Measurements from ENCODE around the gene SLC22A5. TPM values are rescaled to one million over a fixed set of nuclear protein-coding genes. Genes with fewer than 3 reads are reported as not detected.
"Not testable (repeated sequence)": the region's sequence is repeated elsewhere in the genome, so short reads cannot be mapped to it uniquely, and the experiment has no call there.

Gene SLC22A5
- total RNA-seq, 1 donor from 2014 or later: 6.0 TPM

DNA sequence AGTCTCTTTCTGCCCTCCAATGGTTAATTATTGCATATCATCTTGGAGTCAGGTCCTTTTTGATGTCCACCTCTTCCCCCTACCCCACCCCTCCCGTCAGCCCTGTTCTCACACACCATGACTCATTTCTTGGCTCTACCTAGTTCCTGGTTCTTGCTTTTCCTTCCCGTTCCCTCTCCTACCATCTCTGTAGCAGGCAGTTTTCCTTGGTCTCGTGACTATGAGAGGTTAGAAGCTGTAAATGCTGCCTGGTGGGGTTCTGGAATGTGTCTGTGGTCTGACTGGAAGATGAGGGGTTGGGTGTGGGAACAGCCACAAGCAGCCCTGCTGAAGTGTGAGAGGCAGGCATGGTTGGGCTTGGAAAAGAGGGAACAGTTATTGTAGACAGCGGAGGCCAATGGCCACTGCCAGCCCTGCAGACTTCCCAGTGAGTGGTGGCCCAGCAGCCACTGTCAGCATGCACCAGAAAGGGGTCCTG, 18.2 kb downstream of the SLC22A5 start:
- DNase-seq (ENCODE audit: low spot score): peak; percentile 98

DNA sequence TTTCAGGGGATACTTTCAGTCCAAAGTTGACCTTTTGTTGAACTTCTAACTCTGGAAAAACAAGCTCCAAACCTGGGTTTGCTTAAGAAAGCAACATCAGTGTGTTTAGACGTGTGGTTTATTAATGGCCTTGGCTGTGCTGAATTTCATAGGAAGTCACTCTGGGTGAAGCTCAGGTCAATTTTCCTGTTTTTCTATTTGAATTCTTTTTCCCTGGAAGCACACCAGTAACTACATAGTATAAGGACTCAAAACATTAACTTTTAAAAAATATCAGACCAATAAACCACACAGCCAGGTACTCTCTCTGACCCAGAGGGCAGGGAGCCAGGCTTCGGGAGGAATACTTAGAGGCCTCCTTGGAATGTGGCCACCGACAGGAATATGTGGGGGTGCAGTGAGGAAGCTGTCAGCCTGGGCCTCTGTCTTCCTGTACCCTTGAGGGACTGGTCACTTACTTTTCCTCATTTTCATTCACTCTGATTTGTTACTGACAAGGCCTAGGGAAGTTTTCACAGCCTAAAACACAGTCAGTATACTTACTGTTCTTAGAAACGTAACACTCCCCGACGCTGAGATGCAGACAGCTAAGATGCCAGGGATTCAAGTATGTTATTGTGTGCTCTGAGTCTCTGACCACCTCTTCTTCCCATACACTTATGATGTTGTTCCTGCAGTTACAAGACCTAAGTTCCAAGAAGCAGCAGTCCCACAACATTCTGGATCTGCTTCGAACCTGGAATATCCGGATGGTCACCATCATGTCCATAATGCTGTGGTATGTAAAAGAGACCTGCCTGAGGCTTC, 18.9 kb downstream of the SLC22A5 start:
- peak; percentile 78 for DNase-seq (ENCODE audit: low spot score)

DNA sequence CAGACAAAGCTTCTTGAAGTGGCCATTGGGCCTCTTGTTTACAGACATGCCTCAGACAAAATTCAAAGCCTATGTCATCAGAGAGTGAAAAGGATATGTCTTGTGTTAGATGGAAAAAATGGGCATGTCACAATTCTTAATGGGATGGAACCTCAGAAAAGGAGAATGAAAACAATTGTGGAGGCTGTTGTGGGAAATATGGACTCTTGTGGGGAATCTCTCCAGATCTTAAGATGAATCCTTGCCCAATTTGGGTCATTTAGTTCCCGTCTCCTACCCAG, 19.5 kb downstream of the SLC22A5 start:
- DNase-seq (ENCODE audit: low spot score): no peak

DNA sequence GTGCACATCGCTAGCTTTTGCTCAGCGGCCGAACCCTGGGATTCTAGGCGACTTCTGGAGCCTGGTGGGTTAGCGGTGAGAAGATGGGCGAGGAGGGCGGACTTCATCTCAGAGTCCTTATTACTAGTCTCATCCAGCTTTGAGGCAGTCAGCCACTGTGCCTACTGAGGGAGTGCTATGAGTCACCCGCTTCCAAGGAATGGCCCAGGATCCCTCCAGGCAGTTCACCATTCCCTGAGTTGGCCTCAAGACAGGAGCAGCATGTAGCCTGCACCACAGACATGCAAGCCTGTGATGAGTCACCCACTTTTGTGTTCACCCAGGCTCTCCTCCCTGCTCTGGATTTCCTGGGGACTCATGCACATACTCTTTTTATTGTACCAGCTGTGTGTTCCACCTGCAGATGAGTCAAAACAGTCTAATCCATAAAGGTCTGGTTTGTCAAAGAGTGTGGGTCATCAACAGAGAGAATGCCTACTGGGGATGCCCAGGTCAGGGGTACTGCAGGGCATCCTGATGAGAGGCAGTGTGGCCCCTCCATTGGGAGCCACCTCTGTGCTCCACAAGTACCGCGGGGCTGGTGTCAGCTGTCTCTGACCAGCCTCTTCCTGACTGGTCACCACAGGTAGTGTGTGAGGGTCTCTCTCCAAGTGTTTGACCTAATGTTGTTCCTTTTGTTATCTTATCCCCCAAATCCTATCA, 20.2 kb downstream of the SLC22A5 start:
- peak; percentile 83 for DNase-seq (ENCODE audit: low spot score)

DNA sequence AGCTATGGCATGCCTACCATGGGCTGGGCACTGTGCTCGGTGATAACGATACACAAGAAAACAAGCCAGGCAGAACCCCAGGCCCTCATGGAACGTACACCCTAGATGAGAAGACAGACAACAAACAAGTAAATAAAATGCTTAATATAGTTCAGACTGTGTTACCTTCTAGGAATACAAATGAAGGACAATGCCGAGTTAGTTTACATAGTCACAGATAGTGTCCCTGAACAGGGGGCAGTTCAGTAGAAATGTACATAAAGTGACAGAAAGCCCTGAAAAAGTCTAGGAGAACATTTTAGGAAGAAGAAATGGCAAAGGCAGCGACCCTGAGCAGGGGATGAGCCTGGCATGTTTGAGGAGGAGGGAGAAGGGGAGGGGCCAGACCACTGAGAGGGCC, 21.7 kb downstream of the SLC22A5 start:
- no peak for DNase-seq (ENCODE audit: low spot score)

DNA sequence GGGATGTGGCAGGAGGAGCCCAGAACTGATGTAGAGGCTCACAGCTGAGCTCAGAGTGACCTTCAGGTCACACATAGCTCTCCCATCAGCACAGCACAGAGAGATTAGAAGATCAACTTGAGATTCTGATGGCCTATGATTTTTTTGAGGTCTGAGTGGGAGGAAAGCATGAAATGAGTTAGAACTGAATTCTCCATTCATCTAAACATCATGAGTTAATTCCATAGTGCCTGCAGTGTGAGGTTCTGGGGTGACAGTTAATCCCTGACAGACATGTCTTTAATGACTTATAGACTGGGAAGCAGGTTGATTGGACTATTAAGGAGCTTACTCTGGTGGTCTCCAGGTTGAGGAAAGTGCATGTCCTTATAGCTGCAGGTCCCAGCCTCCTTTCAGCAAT, 22.4 kb downstream of the SLC22A5 start:
- no peak for DNase-seq (ENCODE audit: low spot score)

DNA sequence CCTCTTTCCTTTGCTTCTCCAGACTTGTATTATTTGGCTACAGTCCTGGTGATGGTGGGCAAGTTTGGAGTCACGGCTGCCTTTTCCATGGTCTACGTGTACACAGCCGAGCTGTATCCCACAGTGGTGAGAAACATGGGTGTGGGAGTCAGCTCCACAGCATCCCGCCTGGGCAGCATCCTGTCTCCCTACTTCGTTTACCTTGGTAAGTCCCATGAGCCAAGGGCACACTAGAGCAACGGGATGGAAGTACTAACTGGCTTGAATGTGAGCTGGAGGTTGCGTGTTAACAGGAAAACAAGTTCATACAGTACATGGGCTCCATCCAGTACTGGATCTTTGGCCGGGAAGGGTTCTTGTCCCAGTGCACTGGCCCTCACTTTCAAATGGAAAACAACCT, 22.9 kb downstream of the SLC22A5 start:
- no peak for DNase-seq (ENCODE audit: low spot score)

DNA sequence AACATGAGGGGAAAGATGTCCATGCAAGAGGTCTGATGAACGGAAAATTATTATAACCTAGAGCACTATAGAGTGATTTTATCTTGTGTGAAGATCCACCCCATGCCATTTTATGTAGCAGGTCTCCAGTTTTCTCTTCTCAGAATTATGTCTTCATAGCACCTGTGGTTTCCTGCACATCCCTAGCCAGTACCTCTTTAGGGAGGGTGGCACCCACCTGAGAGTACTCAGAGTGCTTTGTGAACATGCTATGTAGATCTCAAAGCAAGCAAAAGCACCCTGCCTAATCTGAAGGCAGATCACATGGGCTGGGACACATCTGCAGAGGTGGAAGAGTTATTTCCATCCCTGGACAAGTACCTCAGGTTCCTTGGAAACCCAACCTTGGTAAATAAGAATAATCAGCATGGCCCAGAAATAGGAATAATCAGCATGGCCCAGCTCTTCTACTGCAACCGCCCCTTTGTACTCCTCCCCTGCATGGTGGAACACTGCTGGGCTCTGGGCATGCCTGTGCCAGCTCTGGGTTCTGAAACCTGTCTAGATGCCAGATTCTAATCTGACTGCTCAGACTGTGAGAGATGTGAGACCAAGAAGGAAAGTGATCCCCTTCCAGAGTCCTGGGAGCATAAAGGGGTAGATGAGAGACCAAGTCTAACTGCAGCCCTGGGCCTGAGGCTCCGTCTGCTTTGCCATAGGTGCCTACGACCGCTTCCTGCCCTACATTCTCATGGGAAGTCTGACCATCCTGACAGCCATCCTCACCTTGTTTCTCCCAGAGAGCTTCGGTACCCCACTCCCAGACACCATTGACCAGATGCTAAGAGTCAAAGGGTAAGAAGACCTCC, 23.7 kb downstream of the SLC22A5 start:
- no peak for DNase-seq (ENCODE audit: low spot score)

DNA sequence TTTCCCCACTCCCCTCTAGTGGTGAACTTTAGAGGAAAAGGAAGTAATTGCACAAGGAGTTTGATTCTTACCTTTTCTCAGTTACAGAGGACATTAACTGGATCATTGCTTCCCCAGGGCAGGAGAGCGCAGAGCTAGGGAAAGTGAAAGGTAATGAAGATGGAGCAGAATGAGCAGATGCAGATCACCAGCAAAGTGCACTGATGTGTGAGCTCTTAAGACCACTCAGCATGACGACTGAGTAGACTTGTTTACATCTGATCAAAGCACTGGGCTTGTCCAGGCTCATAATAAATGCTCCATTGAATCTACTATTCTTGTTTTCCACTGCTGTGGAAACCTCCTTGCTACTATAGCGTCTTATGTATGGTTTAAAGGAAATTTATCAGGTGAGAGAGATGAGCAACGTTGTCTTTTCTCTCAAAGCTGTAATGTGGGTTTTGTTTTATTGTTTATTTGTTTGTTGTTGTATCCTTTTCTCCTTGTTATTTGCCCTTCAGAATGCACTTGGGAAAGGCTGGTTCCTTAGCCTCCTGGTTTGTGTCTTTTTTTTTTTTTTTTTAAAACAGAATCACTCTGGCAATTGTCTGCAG, 25.3 kb downstream of the SLC22A5 start:
- no peak for DNase-seq (ENCODE audit: low spot score)

DNA sequence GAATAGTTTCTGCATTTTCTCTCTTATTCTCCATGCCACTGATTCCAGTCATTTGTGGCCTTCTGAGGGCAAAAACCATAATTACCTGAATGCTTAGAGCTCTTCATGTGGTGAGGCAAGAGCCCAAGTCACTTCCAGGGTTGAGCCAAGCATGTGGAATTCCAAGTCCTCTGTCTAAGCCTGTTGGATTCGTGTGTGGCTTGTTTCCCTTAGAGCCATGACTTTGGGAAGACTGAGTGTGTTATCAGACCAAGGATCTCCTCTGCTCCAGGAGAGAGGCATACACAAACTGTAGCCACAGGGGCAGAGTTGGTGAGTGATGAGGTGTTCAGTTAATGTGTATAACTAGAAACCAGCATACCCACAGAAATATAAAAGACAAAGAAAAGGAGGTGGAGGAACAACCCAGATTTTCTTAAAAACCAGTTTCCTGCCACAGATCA, 27.1 kb downstream of the SLC22A5 start:
- DNase-seq (ENCODE audit: low spot score): no peak

DNA sequence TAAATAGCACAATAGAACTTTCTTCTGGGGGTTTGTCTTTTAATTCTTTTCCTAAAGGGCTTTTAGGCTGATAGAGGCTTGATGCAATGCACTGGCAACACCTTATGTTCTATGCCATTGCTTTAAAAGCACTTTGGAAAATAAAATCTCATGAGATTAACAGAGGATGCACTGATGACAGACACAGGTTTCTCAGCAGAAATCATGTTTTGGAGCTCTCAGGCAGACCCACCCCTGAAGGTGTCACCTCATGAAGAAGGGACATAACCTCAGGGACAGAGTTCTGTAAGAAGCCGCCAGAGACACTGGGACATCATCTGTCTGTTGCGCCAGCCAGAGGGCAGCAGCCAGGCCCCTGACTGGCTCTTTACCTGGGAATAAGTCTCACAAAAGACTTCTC, 27.7 kb downstream of the SLC22A5 start:
- DNase-seq (ENCODE audit: low spot score): no peak

DNA sequence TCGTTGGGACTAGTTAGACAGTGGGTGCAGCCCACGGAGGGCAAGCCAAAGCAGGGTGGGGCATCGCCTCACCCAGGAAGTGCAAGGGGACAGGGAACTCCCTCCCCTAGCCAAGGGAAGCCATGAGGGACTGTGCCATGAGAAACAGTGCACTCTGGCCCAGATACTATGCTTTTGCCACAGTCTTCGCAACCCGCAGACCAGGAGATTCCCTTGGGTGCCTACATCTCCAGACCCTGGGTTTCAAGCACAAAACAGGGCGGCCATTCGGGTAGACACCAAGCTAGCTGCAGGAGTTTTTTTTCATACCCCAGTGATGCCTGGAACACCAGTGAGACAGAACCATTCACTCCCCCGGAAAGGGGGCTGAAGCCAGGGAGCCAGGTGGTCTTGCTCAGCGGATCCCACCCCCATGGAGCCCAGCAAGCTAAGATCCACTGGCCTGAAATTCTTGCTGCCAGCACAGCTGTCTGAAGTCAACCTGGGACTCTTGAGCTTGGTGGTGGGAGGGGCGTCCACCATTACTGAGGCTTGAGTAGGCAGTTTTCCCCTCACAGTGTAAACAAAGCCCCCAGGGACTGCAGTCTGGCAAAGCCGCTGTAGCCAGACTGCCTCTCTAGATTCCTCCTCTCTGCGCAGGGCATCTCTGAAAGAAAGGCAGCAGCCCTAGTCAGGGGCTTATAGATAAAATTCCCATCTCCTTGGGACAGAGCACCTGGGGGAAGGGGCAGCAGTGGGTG, 28.6 kb downstream of the SLC22A5 start:
- not testable (repeated sequence) for DNase-seq (ENCODE audit: low spot score)

DNA sequence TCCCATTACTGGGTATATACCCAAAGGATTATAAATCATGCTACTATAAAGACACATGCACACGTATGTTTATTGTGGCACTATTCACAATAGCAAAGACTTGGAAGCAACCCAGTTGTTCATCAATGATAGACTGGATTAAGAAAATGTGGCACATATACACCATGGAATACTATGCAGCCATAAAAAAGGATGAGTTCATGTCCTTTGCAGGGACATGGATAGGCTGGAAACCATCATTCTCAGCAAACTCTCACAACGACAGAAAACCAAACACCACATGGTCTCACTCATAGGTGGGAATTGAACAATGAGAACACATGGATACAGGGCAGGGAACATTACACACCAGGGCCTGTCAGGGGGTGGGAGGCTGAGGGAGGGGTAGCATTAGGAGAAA, 34.5 kb downstream of the SLC22A5 start:
- DNase-seq (ENCODE audit: low spot score): not testable (repeated sequence)

DNA sequence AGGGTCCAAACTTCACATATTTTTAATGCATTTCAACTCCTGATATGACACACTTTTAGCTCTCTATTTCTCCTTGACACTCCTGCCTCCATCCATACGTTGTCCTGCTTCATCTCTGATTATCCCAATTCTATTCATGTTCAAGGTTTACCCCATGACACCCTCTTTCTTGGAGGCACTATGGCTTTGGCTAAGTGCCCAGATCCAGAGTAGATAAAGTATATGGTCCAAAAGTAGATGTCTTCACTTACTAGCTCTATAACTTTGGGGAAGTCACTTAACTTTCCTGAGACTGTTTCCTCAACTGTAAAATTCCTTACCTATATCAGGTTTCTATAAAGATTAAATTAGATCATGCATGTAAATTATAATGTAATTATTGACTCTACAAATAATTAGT, 36.1 kb downstream of the SLC22A5 start:
- no peak for DNase-seq (ENCODE audit: low spot score)

DNA sequence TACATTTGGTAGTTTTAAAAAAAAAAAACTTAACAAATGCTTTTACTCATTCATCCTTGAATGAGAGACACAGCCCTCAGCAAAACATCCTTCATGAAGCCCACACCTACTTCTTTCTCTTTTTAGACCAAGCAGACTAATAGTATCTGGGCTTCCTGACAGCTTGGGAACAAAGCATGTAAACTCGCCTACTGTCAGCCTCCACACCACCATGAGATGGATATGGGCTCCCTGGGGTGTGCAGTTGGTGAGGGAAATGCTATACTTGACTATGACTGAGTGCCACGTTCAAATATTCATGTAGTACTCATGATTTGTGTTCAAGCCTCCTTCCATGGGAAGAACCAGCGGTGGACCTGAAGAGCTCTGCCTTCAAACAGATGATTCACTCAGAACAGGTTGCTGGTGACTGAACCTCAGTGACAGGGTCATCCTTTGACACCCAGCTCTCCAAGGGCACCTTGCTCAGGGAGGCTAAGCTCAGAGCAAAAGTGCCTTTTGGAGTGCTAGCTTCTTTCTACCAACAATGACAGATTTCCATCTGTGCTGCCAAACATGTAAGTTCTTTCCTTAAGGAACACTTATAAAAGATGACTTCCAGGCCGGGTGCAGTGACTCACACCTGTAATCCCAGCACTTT, 36.8 kb downstream of the SLC22A5 start:
- no peak for DNase-seq (ENCODE audit: low spot score)

DNA sequence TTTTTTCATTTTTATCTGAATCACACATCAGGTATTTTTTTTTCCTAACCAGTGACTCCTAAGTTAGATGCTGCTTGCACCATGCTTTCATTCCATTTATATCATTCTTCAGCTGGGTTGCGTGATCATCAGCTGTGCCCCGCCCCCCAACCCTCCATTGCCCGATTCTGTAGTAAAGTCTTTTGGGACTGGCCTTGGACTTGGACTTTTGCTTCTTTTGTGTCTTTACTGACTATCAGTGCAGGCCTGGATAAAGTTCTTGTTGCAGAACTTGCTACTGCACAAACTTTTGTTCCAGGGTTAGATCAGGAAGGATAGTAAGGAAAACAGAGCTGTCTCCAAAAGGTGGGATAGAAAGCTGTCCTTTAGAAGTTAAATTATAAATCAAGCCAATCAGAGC, 38.5 kb downstream of the SLC22A5 start:
- DNase-seq (ENCODE audit: low spot score): no peak

DNA sequence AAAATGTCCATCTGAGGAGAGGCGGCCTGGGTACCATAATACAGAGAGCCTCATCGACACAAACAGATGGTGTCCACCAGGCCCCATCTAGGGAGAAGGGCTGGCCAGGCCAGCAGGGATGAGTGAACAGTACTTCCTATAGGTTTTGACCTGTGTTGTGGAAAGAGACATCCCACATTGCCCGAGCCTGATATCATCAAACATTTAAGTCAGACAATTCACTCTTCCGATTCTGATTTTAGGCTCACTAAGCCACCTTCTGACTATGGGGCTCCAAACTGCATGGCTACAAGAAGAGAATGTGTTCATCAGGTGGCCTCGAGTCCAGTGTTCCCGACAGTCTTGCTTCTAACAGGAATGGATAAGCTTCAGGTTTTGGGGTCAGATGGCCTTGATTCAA, 38.9 kb downstream of the SLC22A5 start:
- DNase-seq (ENCODE audit: low spot score): no peak

DNA sequence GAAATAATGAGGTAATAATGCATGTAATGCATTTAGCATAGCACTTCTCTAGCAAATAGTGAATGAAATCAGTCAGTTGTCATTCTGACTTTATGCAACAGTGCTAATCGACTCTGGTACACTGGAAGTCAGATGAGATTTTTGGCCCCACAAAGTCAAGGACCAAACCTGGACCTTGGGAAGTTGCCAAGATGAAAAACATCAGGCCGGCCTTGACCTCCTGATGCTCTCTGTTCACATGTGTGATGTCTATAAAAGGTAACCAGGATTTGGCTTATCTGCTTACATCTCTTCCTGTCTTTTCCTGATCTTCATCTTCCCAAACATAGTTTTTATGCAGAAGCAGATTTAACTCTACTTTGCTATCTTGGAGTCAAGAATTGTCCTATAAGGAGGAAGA, 39.5 kb downstream of the SLC22A5 start:
- no peak for DNase-seq (ENCODE audit: low spot score)

DNA sequence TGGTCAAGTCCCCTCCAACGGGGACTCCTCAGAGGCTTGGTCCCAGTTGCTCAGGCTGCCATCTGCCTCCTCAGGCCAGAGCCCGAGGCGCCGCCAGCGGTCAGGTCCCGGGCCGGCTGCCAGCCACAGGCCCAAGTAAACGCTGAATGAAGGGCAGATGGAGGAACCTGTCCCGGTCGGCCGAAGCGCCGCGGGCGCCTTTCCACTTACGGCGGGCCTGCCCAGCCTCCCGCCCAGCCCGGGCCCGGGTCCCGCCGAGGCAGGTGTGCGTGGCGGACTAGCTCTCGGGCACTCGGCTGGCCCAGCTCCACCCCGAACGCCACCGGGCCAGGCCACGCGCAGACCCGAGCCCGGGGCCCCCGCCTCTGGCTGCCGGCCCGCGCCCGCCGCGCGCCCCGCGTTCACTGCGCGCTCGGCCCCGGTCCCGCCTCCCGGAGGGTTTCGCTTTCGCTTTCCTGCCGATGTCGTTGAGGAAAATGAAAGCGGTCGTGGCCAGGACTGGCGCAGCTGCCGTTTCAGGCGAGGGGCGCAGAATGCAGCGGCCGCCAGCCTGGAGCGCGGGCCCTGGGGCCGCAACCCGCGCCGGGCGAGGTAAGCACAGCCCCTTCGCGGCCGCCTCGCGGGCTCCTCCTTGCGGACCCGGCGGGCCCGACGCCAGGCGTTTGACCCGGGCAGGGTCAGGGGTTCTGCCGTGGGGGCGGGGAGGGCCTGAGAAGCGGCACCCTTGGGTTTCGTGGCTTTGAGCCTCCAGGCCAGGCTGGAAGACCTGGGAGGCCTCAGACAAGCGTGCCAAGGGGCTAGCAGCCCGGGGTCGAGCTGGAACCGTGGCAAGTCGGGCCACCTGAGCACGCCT, 41.2 kb downstream of the SLC22A5 start:
- DNase-seq (ENCODE audit: low spot score): peak; percentile 80
